Measurements from ENCODE around the gene NCAPD2. TPM values are rescaled to one million over a fixed set of nuclear protein-coding genes. Genes with fewer than 3 reads are reported as not detected.

The NCAPD2 gene
- polyA plus RNA-seq, 1 donor, result 36.9 TPM

- no peak for DNase-seq
Observed at GRCh38 chr12:6574576-6575295, 80.8 kb downstream of the NCAPD2 start.

- no peak for DNase-seq
Observed at GRCh38 chr12:6575648-6576047, 81.7 kb downstream of the NCAPD2 start.

Other genes starting within 250 kb of the NCAPD2 start
- 1.7 TPM for gene PLEKHG6, start 183.4 kb upstream of the NCAPD2 start, polyA plus RNA-seq (ENCODE audit: insufficient read length)
- 86.3 TPM for gene TNFRSF1A, start 152.0 kb upstream of the NCAPD2 start, polyA plus RNA-seq (ENCODE audit: insufficient read length)
- gene SCNN1A, start 118.5 kb upstream of the NCAPD2 start, polyA plus RNA-seq (ENCODE audit: insufficient read length), result 0.49 TPM
- gene LTBR, start 109.9 kb upstream of the NCAPD2 start, polyA plus RNA-seq (ENCODE audit: insufficient read length), result 53.9 TPM
- gene CD27, start 49.1 kb upstream of the NCAPD2 start, polyA plus RNA-seq (ENCODE audit: insufficient read length), result 0.71 TPM
- 10.3 TPM for gene TAPBPL, start 42.1 kb upstream of the NCAPD2 start, polyA plus RNA-seq (ENCODE audit: insufficient read length)
- gene VAMP1, start 23.4 kb upstream of the NCAPD2 start, polyA plus RNA-seq (ENCODE audit: insufficient read length), result 11.9 TPM
- gene MRPL51, start 840 bp upstream of the NCAPD2 start, polyA plus RNA-seq (ENCODE audit: insufficient read length), result 112 TPM
- gene GAPDH, start 40.4 kb downstream of the NCAPD2 start, polyA plus RNA-seq (ENCODE audit: insufficient read length), result 5,261 TPM
- gene IFFO1, start 61.9 kb downstream of the NCAPD2 start, polyA plus RNA-seq (ENCODE audit: insufficient read length), result 41.0 TPM
- 25.7 TPM for gene NOP2, start 74.2 kb downstream of the NCAPD2 start, polyA plus RNA-seq (ENCODE audit: insufficient read length)
- gene CHD4, start 113.3 kb downstream of the NCAPD2 start, polyA plus RNA-seq (ENCODE audit: insufficient read length), result 174 TPM
- 2.4 TPM for gene LPAR5, start 141.9 kb downstream of the NCAPD2 start, polyA plus RNA-seq (ENCODE audit: insufficient read length)
- 2.9 TPM for gene ACRBP, start 153.3 kb downstream of the NCAPD2 start, polyA plus RNA-seq (ENCODE audit: insufficient read length)
- gene ING4, start 169.0 kb downstream of the NCAPD2 start, polyA plus RNA-seq (ENCODE audit: insufficient read length), result 47.6 TPM
- gene ZNF384, start 195.3 kb downstream of the NCAPD2 start, polyA plus RNA-seq (ENCODE audit: insufficient read length), result 50.4 TPM
- gene PIANP, start 206.7 kb downstream of the NCAPD2 start, polyA plus RNA-seq (ENCODE audit: insufficient read length), result 2.4 TPM
- 65.7 TPM for gene COPS7A, start 229.9 kb downstream of the NCAPD2 start, polyA plus RNA-seq (ENCODE audit: insufficient read length)

Data from hindlimb muscle (tissue), 1 donor.